Fibroblast of villous mesenchyme (primary cell): ENCODE results near the gene PGD. TPM values are rescaled to one million over a fixed set of nuclear protein-coding genes. Genes with fewer than 3 reads are reported as not detected.
"Not testable (repeated sequence)": the region's sequence is repeated elsewhere in the genome, so short reads cannot be mapped to it uniquely, and the experiment has no call there.

Source experiments
- DNase-seq: peaks from one replicate; pipeline ENCODE4 v3.0.0-alpha.2; 2010; ENCODE audit warnings: low read depth
- H3K4me3 ChIP-seq: 2 replicates; pipeline ENCODE4 v1.5.1; 2011; ENCODE audit warnings: low read depth, mild to moderate bottlenecking, low read length
- total RNA-seq: library from RNA; depleted of rRNA; stranded (reverse); fragments of >200 nt; gene quantifications from 2 replicates; pipeline ENCODE4 v1.2.3, GENCODE V29; 2012
- TF ChIP-seq, protein P1 (sequence below): IDR thresholded peaks from 2 replicates; pipeline ENCODE4 v1.5.1; 2012; ENCODE audit warnings: low read depth, mild to moderate bottlenecking, low read length; ENCODE audit not compliant: insufficient read depth

The PGD gene
- total RNA-seq, 1 donor, result 88.1 TPM

DNA sequence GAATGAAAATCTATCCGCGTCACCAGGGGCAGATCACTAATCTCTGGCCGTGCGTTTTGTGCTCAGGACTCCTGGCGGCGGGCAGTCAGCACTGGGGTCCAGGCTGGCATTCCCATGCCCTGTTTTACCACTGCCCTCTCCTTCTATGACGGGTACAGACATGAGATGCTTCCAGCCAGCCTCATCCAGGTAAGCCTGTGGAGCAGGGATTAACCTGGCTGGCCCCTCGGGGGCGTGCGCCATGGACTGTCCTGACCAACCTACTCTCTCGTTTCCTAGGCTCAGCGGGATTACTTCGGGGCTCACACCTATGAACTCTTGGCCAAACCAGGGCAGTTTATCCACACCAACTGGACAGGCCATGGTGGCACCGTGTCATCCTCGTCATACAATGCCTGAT lies 20.5 kb downstream of the PGD start:
- no peak overlapping the region for H3K4me3 ChIP-seq
- TF ChIP-seq, protein P1, sequence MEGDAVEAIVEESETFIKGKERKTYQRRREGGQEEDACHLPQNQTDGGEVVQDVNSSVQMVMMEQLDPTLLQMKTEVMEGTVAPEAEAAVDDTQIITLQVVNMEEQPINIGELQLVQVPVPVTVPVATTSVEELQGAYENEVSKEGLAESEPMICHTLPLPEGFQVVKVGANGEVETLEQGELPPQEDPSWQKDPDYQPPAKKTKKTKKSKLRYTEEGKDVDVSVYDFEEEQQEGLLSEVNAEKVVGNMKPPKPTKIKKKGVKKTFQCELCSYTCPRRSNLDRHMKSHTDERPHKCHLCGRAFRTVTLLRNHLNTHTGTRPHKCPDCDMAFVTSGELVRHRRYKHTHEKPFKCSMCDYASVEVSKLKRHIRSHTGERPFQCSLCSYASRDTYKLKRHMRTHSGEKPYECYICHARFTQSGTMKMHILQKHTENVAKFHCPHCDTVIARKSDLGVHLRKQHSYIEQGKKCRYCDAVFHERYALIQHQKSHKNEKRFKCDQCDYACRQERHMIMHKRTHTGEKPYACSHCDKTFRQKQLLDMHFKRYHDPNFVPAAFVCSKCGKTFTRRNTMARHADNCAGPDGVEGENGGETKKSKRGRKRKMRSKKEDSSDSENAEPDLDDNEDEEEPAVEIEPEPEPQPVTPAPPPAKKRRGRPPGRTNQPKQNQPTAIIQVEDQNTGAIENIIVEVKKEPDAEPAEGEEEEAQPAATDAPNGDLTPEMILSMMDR, result no peak
- DNase-seq, result no peak

DNA sequence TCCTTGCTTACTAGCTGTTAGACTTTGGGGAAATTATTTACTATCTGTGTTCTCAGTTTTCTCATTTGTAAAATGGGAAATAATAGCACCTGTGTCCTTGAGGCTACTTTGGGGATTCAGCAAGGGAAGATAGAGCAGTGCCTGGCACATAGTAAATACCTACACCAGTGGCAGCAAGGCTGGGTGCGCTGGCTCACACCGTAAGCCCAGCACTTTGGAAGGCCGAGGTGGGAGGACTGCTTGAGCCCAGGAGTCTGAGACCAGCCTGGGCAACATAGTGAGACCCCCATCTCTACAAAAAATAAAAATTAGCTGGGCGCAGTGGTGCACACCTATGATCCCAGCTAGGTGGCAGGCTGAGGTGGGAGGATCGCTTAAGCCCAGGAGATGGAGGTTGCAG lies 22.8 kb downstream of the PGD start:
- DNase-seq, result no peak
- H3K4me3 ChIP-seq, result no peak overlapping the region
- TF ChIP-seq, protein P1, result no peak

DNA sequence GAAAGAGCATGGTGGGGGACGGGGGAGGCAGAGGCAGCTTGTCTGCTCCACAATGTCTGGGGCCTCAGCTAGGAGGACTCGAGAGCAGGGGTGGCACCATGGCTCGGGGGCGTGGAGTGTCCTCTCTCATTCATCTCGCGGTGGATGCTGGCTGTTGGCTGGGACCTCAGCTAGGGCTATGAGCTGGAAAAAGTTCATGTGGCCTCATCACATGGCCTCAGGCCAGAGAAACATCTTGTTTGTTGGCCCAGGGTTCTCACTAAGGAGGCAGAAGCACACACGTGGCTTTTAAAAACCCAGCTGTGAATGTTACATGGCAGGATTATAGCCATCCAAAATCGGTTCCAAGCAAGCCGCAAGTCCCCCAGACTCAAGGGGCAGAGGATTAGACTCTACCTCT lies 25.2 kb downstream of the PGD start:
- TF ChIP-seq, protein P1, result peak; percentile 3
- DNase-seq, result peak; percentile 52
- no peak overlapping the region for H3K4me3 ChIP-seq

DNA sequence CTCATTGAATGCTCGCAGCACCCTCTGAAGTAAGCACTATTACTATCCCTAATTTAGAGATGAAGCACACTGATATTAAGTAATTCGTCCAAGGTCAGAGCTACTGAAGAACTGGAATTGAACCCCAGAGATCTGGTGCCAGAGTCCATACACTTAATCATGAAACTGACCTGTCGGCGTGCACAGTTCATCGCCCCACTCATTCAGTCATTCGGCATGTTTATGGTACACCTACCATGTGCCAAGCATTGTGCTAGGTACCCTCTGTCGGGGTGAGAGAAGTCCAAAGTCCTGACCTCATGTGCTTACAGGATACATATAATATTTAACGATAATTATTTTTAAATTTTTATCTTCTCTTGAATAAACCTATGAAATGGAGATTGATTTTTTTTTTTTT lies 25.8 kb downstream of the PGD start:
- DNase-seq, result no peak
- TF ChIP-seq, protein P1, result no peak
- H3K4me3 ChIP-seq, result no peak overlapping the region

DNA sequence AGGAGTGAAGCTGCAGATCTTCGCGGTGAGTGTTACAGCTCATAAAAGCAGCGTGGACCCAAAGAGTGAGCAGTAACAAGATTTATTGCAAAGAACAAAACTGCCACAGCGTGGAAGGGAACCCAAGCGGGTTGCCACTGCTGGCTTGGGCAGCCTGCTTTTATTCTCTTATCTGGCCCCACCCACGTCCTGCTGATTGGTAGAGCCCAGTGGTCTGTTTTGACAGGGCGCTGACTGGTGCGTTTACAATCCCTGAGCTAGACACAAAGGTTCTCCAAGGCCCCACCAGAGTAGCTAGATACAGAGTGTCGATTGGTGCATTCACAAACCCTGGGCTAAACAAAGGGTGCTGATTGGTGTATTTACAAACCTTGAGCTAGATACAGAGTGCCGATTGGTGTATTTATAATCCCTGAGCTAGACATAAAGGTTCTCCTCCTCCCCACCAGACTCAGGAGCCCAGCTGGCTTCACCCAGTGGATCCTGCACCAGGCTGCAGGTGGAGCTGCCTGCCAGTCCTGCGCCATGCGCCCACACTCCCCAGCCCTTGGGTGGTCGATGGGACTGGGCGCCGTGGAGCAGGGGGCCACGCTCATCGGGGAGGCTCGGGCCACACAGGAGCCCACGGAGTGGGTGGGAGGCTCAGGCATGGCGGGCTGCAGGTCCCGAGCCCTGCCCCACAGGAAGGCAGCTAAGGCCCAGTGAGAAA lies 27.1 kb downstream of the PGD start:
- H3K4me3 ChIP-seq, DNase-seq: not testable (repeated sequence)

DNA sequence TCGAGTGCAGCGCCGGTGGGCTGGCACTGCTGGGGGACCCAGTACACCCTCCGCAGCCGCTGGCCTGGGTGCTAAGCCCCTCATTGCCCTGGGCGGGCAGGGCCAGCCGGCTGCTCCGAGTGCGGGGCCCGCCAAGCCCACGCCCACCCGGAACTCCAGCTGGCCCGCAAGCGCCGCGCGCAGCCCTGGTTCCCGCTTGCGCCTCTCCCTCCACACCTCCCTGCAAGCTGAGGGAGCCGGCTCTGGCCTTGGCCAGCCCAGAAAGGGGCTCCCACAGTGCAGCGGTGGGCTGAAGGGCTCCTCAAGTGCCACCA lies 27.6 kb downstream of the PGD start:
- DNase-seq, H3K4me3 ChIP-seq: not testable (repeated sequence)

DNA sequence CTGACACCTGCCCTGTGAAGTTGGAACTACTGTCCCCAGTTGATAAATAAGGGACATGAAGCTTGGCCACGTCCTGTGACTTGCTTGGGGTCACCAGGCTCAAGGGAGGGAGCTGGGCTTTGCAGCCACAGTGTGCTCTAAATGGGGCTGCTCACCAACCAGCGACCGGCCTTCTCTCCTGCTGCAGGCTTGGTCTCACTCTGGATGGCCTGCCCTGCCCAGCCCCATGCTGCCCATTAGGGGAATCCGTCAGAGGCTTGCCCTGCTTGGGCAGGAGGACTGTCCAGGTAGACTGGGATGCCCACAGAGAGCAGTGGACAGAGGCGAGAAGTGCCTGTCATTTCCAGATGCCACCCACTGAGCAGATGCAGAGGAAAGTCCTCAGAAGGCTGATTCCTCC lies 30.1 kb downstream of the PGD start:
- no peak overlapping the region for H3K4me3 ChIP-seq
- DNase-seq, result no peak
- TF ChIP-seq, protein P1, result no peak

DNA sequence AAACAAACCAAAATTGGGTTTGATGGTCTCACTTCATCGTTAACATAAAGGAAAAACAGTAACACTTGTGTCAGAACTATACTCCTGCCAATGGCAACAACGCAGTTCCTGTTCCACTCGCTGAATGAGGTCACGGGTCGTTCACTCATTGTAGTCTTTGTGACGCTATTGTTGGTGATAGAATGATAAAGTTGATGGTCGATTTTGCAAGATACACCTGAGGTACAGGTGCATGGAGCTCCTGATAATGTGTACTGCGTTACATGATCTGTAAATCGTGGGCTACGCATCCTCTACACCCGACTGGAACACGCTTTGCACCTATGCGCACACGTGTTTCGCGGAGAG lies 31.0 kb downstream of the PGD start:
- TF ChIP-seq, protein P1, result no peak
- H3K4me3 ChIP-seq, result peak overlapping the region; percentile 81
- no peak for DNase-seq
